OCI-LY7 (cell line): ENCODE results near the gene F2RL2.

ENCODE experiments used
- EZH2phosphoT487 ChIP-seq: fragments of 200-600 bp; sonication (generic); IDR thresholded peaks from 2 replicates; pipeline ENCODE4 v1.6.1; 2018; ENCODE audit warnings: low read depth, borderline replicate concordance, mild to moderate bottlenecking, mixed run types, antibody characterized with exemption, low read length, moderate library complexity, mixed read lengths
- TF ChIP-seq, protein P1 (sequence below): fragments of 200-600 bp; sonication (generic); conservative IDR thresholded peaks from 2 replicates; pipeline ENCODE4 v1.5.1; 2014; ENCODE audit warnings: mild to moderate bottlenecking, antibody characterized with exemption, low read length, moderate library complexity, mixed read lengths

- TF ChIP-seq, protein P1, sequence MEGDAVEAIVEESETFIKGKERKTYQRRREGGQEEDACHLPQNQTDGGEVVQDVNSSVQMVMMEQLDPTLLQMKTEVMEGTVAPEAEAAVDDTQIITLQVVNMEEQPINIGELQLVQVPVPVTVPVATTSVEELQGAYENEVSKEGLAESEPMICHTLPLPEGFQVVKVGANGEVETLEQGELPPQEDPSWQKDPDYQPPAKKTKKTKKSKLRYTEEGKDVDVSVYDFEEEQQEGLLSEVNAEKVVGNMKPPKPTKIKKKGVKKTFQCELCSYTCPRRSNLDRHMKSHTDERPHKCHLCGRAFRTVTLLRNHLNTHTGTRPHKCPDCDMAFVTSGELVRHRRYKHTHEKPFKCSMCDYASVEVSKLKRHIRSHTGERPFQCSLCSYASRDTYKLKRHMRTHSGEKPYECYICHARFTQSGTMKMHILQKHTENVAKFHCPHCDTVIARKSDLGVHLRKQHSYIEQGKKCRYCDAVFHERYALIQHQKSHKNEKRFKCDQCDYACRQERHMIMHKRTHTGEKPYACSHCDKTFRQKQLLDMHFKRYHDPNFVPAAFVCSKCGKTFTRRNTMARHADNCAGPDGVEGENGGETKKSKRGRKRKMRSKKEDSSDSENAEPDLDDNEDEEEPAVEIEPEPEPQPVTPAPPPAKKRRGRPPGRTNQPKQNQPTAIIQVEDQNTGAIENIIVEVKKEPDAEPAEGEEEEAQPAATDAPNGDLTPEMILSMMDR, result no peak
- TF ChIP-seq EZH2phosphoT487, result no peak
Observed at GRCh38 chr5:76657683-76658311, 34.6 kb upstream of the F2RL2 start.
